DND-41 (cell line): ENCODE measurements around the gene ROBO2.

ENCODE experiments used
- ATAC-seq: fragments of 200-7000 bp; cut with Tn5 transposase; 3 replicates; pipeline ENCODE4 v1.9.1; 2021; ENCODE audit warnings: low read depth; ENCODE audit not compliant: insufficient read depth
- DNase-seq: peaks from one replicate; pipeline ENCODE4 v3.0.0-alpha.2; 2020
- H2AFZ ChIP-seq: 2 replicates; pipeline ENCODE4 v1.6.0; 2012; ENCODE audit warnings: low read depth, low read length
- H3K27ac ChIP-seq: 2 replicates; pipeline ENCODE4 v1.5.1; 2012; ENCODE audit warnings: low read length, inconsistent platforms
- H3K27me3 ChIP-seq: fragments of 200-600 bp; sonication (generic); 2 replicates; pipeline ENCODE4 v1.6.0; 2012; ENCODE audit warnings: low read length, mild to moderate bottlenecking, inconsistent platforms; ENCODE audit not compliant: insufficient read depth, poor library complexity
- H3K36me3 ChIP-seq: 2 replicates; pipeline ENCODE4 v1.5.1; 2012; ENCODE audit warnings: low read length, inconsistent platforms; ENCODE audit not compliant: insufficient read depth
- H3K4me1 ChIP-seq: 2 replicates; pipeline ENCODE4 v1.5.1; 2012; ENCODE audit warnings: mild to moderate bottlenecking, low read length; ENCODE audit not compliant: insufficient read depth
- H3K4me2 ChIP-seq: 2 replicates; pipeline ENCODE4 v1.6.0; 2012; ENCODE audit warnings: mild to moderate bottlenecking, moderate library complexity, low read length, inconsistent platforms; ENCODE audit not compliant: insufficient read depth
- H3K4me3 ChIP-seq, 2 experiments: fragments of 200-600 bp in 1 of 2; shearing (Covaris generic) in 1 of 2; 2 replicates each; pipeline ENCODE4 v1.5.1; 2012 to 2016; ENCODE audit warnings: inconsistent platforms in 2 of 2, low read length in 2 of 2, mild to moderate bottlenecking in 2 of 2, low read depth in 1 of 2, moderate library complexity in 1 of 2
- H3K79me2 ChIP-seq: 2 replicates; pipeline ENCODE4 v1.6.0; 2012; ENCODE audit warnings: low read length, inconsistent platforms; ENCODE audit not compliant: insufficient read depth
- H3K9ac ChIP-seq: 2 replicates; pipeline ENCODE4 v1.6.0; 2012; ENCODE audit warnings: low read depth, mild to moderate bottlenecking, inconsistent platforms, low read length, moderate library complexity
- H3K9me3 ChIP-seq: 2 replicates; pipeline ENCODE4 v1.5.1; 2012; ENCODE audit warnings: low read length, moderate library complexity, mild to moderate bottlenecking, inconsistent platforms; ENCODE audit not compliant: insufficient read depth, severe bottlenecking
- H4K20me1 ChIP-seq: 2 replicates; pipeline ENCODE4 v1.6.0; 2012; ENCODE audit warnings: low read length; ENCODE audit not compliant: insufficient read depth
- EZH2 ChIP-seq: IDR thresholded peaks from 3 replicates; pipeline ENCODE4 v1.6.1; 2012; ENCODE audit warnings: borderline replicate concordance, low read depth, mild to moderate bottlenecking, moderate library complexity, low read length, inconsistent platforms; ENCODE audit not compliant: severe bottlenecking
- TF ChIP-seq, protein P1 (sequence below): IDR thresholded peaks from 2 replicates; pipeline ENCODE4 v1.5.1; 2012; ENCODE audit warnings: borderline replicate concordance, low read length, moderate library complexity, mild to moderate bottlenecking; ENCODE audit not compliant: poor library complexity, severe bottlenecking; ENCODE audit errors: extremely low read depth

ROBO2 gene

DNA sequence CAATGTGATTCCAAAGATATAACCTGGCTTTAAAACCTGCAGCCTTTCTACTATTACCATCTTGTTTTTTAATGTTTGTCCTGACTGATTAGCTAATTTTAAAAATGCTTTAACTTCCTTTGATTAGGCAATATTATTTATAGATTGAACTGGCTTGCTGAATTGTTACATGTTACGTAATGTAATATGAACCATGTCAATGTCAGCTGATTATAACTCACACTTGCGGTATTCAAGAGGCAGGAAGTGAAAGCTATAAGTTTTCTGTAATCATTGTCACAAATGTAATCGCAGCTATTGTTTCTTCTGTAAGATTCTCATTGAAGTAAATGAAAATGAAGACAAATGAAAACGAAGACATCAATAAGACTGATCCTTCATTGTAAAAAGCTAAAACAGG lies 146.8 kb downstream of the ROBO2 start:
- no peaks in the 10 kb centered on the region for H3K9me3 ChIP-seq
- no peak overlapping the region for H3K4me3 ChIP-seq
- DNase-seq (no peak), ATAC-seq (no peak)
- no peaks in the 10 kb centered on the region for H3K79me2 ChIP-seq
- H3K36me3 ChIP-seq = no peaks in the 10 kb centered on the region
- H3K4me1 ChIP-seq = no peaks in the 10 kb centered on the region
- H2AFZ ChIP-seq = no peak overlapping the region
- H3K27ac ChIP-seq = no peak overlapping the region
- H3K27me3 ChIP-seq = no peaks in the 10 kb centered on the region
- no peaks in the 10 kb centered on the region for H4K20me1 ChIP-seq
- TF ChIP-seq, protein P1, sequence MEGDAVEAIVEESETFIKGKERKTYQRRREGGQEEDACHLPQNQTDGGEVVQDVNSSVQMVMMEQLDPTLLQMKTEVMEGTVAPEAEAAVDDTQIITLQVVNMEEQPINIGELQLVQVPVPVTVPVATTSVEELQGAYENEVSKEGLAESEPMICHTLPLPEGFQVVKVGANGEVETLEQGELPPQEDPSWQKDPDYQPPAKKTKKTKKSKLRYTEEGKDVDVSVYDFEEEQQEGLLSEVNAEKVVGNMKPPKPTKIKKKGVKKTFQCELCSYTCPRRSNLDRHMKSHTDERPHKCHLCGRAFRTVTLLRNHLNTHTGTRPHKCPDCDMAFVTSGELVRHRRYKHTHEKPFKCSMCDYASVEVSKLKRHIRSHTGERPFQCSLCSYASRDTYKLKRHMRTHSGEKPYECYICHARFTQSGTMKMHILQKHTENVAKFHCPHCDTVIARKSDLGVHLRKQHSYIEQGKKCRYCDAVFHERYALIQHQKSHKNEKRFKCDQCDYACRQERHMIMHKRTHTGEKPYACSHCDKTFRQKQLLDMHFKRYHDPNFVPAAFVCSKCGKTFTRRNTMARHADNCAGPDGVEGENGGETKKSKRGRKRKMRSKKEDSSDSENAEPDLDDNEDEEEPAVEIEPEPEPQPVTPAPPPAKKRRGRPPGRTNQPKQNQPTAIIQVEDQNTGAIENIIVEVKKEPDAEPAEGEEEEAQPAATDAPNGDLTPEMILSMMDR = no peak
- no peak for TF ChIP-seq EZH2
- no peak overlapping the region for H3K4me2 ChIP-seq
- no peak overlapping the region for H3K9ac ChIP-seq

DNA sequence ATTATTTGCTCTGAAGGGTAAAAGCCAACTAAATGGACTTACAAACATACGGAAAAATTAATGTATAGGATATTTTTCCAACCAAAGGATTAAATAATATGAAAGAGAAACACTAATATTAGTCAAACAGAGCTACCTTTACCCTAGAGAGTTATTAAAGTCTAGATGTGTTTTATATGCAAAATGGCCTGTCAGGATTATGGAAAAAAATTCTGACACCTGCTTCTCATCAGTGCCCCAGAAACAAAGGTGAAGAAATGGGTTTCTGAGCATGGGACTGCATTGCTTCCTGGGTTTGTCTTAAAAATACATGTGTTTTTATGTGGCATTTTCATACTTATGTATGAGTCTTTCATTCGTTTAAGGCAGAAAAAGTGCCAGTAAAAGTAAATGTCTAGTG lies 148.3 kb downstream of the ROBO2 start:
- Histone ChIP-seq H3K9ac (no peak overlapping the region), H3K4me2 (no peak overlapping the region), H3K27ac (no peak overlapping the region), H3K27me3 (no peaks in the 10 kb centered on the region), H3K36me3 (no peaks in the 10 kb centered on the region), H3K9me3 (no peaks in the 10 kb centered on the region), H2AFZ (no peak overlapping the region), H3K4me3 (no peak overlapping the region), H3K79me2 (no peaks in the 10 kb centered on the region), H4K20me1 (no peaks in the 10 kb centered on the region), H3K4me1 (no peaks in the 10 kb centered on the region)
- DNase-seq (no peak), ATAC-seq (no peak)
- TF ChIP-seq, protein P1 = no peak
- TF ChIP-seq EZH2 = no peak

DNA sequence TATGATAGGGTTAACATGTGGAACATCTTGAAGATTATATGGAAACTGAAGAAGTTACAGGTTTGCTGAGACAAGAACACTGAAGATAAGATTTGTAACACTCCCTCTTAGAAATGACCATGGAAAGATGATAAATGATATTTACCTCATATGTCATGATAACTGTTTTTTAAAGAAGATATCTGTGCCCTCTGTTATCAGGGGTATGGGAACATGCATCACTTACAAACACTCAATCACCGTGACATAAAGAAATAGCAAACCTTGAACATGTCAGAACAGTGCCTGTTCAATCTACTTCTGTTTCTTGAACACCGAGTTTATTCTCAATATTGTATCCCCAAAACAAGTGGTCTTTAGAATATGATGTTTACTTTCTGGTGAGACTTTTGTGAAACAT lies 149.4 kb downstream of the ROBO2 start:
- DNase-seq (no peak), ATAC-seq (no peak)
- Histone ChIP-seq H3K4me1 (no peaks in the 10 kb centered on the region), H2AFZ (no peak overlapping the region), H3K27me3 (no peaks in the 10 kb centered on the region), H3K27ac (no peak overlapping the region), H3K4me3 (no peak overlapping the region), H3K79me2 (no peaks in the 10 kb centered on the region), H4K20me1 (no peaks in the 10 kb centered on the region), H3K9ac (no peak overlapping the region), H3K9me3 (no peaks in the 10 kb centered on the region), H3K36me3 (no peaks in the 10 kb centered on the region), H3K4me2 (no peak overlapping the region)
- TF ChIP-seq, protein P1 = no peak
- TF ChIP-seq EZH2 = no peak

DNA sequence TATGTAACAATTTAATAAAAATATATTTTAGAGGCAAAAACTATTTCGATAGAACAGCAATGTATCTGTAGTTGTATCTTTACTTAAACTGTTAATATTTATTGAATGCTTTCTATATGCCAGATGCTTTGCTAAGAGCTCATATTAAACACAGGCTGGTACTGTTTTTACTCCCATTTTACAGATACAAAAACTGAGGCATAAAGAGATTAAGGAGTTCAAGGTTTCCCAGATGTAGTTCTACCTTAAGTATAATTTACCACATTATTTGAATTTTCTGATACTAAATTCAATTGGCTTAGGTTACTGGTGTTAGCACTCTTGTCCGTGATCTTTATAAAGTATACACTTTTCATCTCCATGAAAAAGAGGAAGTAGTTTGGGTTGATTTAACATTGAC lies 149.8 kb downstream of the ROBO2 start:
- H3K4me3 ChIP-seq = no peak overlapping the region

More for the DNA sequence above, 149.8 kb downstream of the ROBO2 start:
- H3K4me1 ChIP-seq = no peaks in the 10 kb centered on the region
- H3K4me2 ChIP-seq = no peak overlapping the region
- H3K27ac ChIP-seq = no peak overlapping the region
- H3K79me2 ChIP-seq = no peaks in the 10 kb centered on the region
- H3K9ac ChIP-seq = no peak overlapping the region
- no peak for ATAC-seq
- H4K20me1 ChIP-seq = no peaks in the 10 kb centered on the region
- no peaks in the 10 kb centered on the region for H3K9me3 ChIP-seq
- no peak overlapping the region for H2AFZ ChIP-seq
- H3K27me3 ChIP-seq = no peaks in the 10 kb centered on the region
- DNase-seq = no peak
- no peaks in the 10 kb centered on the region for H3K36me3 ChIP-seq
- TF ChIP-seq, protein P1 = no peak
- no peak for TF ChIP-seq EZH2
